WTC11 (cell line): ENCODE data around the gene ZNF415. TPM values are rescaled to one million over a fixed set of nuclear protein-coding genes. Genes with fewer than 3 reads are reported as not detected.

ENCODE experiments used
- ATAC-seq: fragments of 200-7000 bp; cut with Tn5 transposase; 2 replicates; pipeline ENCODE4 v1.10.0; 2021; ENCODE audit warnings: mild to moderate bottlenecking, moderate library complexity
- CTCF ChIA-PET: fragments of 300-600 bp; sonication (Branson Sonifier 250); formaldehyde crosslinking; loops from one replicate; lab custom pipeline; 2021; ENCODE audit warnings: antibody characterized with exemption; lab: Charles Lee
- POLR2A ChIA-PET: fragments of 350-600 bp; sonication (Branson Sonifier 250); formaldehyde crosslinking; loops from one replicate; lab custom pipeline; 2021; ENCODE audit warnings: antibody characterized with exemption; lab: Charles Lee
- DNase-seq: peaks from one replicate; pipeline ENCODE4 v3.0.0; 2021; ENCODE audit warnings: low spot score
- H3K27ac Mint-ChIP-seq: 2 replicates; pipeline ENCODE4 v1.8.0; 2021; ENCODE audit warnings: mixed read lengths
- H3K27me3 Mint-ChIP-seq: 2 replicates; pipeline ENCODE4 v1.8.0; 2021; ENCODE audit warnings: low read depth, mild to moderate bottlenecking, moderate library complexity, mixed read lengths
- H3K36me3 Mint-ChIP-seq: 2 replicates; pipeline ENCODE4 v1.8.0; 2021; ENCODE audit warnings: mixed read lengths
- H3K4me1 Mint-ChIP-seq: 2 replicates; pipeline ENCODE4 v1.8.0; 2022; ENCODE audit warnings: mixed read lengths
- H3K4me3 Mint-ChIP-seq: 2 replicates; pipeline ENCODE4 v1.8.0; 2021; ENCODE audit warnings: mild to moderate bottlenecking, moderate library complexity, mixed read lengths
- H3K9me3 Mint-ChIP-seq: 2 replicates; pipeline ENCODE4 v1.8.0; 2021; ENCODE audit warnings: mixed read lengths
- CBFB ChIP-seq: sonication (generic); formaldehyde crosslinking; IDR thresholded peaks from 2 replicates; pipeline ENCODE4 v1.8.1; 2022; ENCODE audit warnings: mild to moderate bottlenecking, low read depth, missing genetic modification reagents
- ELF4 ChIP-seq: sonication (generic); formaldehyde crosslinking; IDR thresholded peaks from 2 replicates; pipeline ENCODE4 v1.8.1; 2022; ENCODE audit warnings: low read depth, mild to moderate bottlenecking, moderate library complexity, missing genetic modification reagents
- FOXJ3 ChIP-seq: sonication (generic); formaldehyde crosslinking; IDR thresholded peaks from 2 replicates; pipeline ENCODE4 v1.9.0; 2021; ENCODE audit warnings: missing genetic modification reagents, mild to moderate bottlenecking, borderline replicate concordance
- HMGA2 ChIP-seq: fragments of 250-450 bp; sonication (Bioruptor Pico); IDR thresholded peaks from 2 replicates; pipeline ENCODE4 v1.4.0; 2021; ENCODE audit warnings: mild to moderate bottlenecking, moderate library complexity
- IRF2 ChIP-seq: sonication (generic); formaldehyde crosslinking; IDR thresholded peaks from 2 replicates; pipeline ENCODE4 v1.8.0; 2022; ENCODE audit warnings: low read depth, missing genetic modification reagents, borderline replicate concordance
- JAZF1 ChIP-seq: fragments of 250-450 bp; sonication (Bioruptor Pico); IDR thresholded peaks from 2 replicates; pipeline ENCODE4 v1.9.0; 2021; ENCODE audit warnings: moderate library complexity, mild to moderate bottlenecking, inconsistent platforms
- KAT7 ChIP-seq: sonication (generic); formaldehyde crosslinking; IDR thresholded peaks from 2 replicates; pipeline ENCODE4 v1.8.1; 2023; ENCODE audit warnings: missing genetic modification reagents, mild to moderate bottlenecking, borderline replicate concordance
- MXD4 ChIP-seq: fragments of 250-450 bp; sonication (Bioruptor Pico); IDR thresholded peaks from 2 replicates; pipeline ENCODE4 v1.8.0; 2021; ENCODE audit warnings: mild to moderate bottlenecking, moderate library complexity, borderline replicate concordance
- NFE2L1 ChIP-seq: sonication (generic); formaldehyde crosslinking; IDR thresholded peaks from 2 replicates; pipeline ENCODE4 v1.8.1; 2023; ENCODE audit warnings: missing genetic modification reagents
- NR1H2 ChIP-seq: sonication (generic); formaldehyde crosslinking; IDR thresholded peaks from 2 replicates; pipeline ENCODE4 v1.9.0; 2021; ENCODE audit warnings: mild to moderate bottlenecking, moderate library complexity, missing genetic modification reagents
- NR3C1 ChIP-seq: sonication (generic); formaldehyde crosslinking; conservative IDR thresholded peaks from 2 replicates; pipeline ENCODE4 v1.8.1; 2023; ENCODE audit warnings: low read depth, mild to moderate bottlenecking, missing genetic modification reagents
- OVOL2 ChIP-seq: fragments of 250-450 bp; sonication (Bioruptor Pico); IDR thresholded peaks from 2 replicates; pipeline ENCODE4 v1.9.0; 2021; ENCODE audit warnings: mild to moderate bottlenecking, borderline replicate concordance
- RELA ChIP-seq: sonication (generic); formaldehyde crosslinking; IDR thresholded peaks from 2 replicates; pipeline ENCODE4 v1.8.1; 2022; ENCODE audit warnings: missing genetic modification reagents, mild to moderate bottlenecking, borderline replicate concordance
- RORB ChIP-seq: fragments of 250-450 bp; sonication (Bioruptor Pico); IDR thresholded peaks from 2 replicates; pipeline ENCODE4 v1.9.0; 2021; ENCODE audit warnings: mild to moderate bottlenecking
- TP53 ChIP-seq: sonication (generic); formaldehyde crosslinking; IDR thresholded peaks from 2 replicates; pipeline ENCODE4 v1.8.1; 2023; ENCODE audit warnings: mild to moderate bottlenecking, missing genetic modification reagents
- ZBTB21 ChIP-seq: sonication (generic); formaldehyde crosslinking; IDR thresholded peaks from 2 replicates; pipeline ENCODE4 v1.8.1; 2023; ENCODE audit warnings: mild to moderate bottlenecking, missing genetic modification reagents, borderline replicate concordance
- ZNF138 ChIP-seq: sonication (generic); formaldehyde crosslinking; conservative IDR thresholded peaks from 2 replicates; pipeline ENCODE4 v1.8.1; 2022; ENCODE audit warnings: mild to moderate bottlenecking, moderate library complexity, missing genetic modification reagents
- ZNF219 ChIP-seq: sonication (generic); formaldehyde crosslinking; IDR thresholded peaks from 2 replicates; pipeline ENCODE4 v1.8.0; 2023; ENCODE audit warnings: missing genetic modification reagents, mild to moderate bottlenecking, borderline replicate concordance
- ZNF396 ChIP-seq: fragments of 250-450 bp; sonication (Bioruptor Pico); IDR thresholded peaks from 2 replicates; pipeline ENCODE4 v1.8.0; 2021; ENCODE audit warnings: mild to moderate bottlenecking, moderate library complexity, borderline replicate concordance
- total RNA-seq: library from RNA; stranded (reverse); gene quantifications from 3 replicates; pipeline ENCODE4 v1.2.3, GENCODE V29; 2021
- TF ChIP-seq, protein P1 (sequence below): fragments of 250-450 bp; sonication (Bioruptor Pico); IDR thresholded peaks from 2 replicates; pipeline ENCODE4 v1.8.0; 2021; ENCODE audit warnings: mild to moderate bottlenecking
- TF ChIP-seq, protein P2 (sequence below): sonication (generic); formaldehyde crosslinking; IDR thresholded peaks from 2 replicates; pipeline ENCODE4 v1.8.0; 2023; ENCODE audit warnings: missing genetic modification reagents, mild to moderate bottlenecking, borderline replicate concordance
- TF ChIP-seq, protein P3 (sequence below): sonication (generic); formaldehyde crosslinking; IDR thresholded peaks from 2 replicates; pipeline ENCODE4 v1.8.1; 2023; ENCODE audit warnings: mild to moderate bottlenecking, moderate library complexity, missing genetic modification reagents
- TF ChIP-seq, protein P4 (sequence below): sonication (generic); formaldehyde crosslinking; IDR thresholded peaks from 2 replicates; pipeline ENCODE4 v1.8.1; 2022; ENCODE audit warnings: mild to moderate bottlenecking, missing genetic modification reagents, moderate library complexity, borderline replicate concordance
- TF ChIP-seq, protein P5 (sequence below): sonication (generic); formaldehyde crosslinking; IDR thresholded peaks from 2 replicates; pipeline ENCODE4 v1.8.1; 2023; ENCODE audit warnings: mild to moderate bottlenecking, missing genetic modification reagents

The ZNF415 gene
- total RNA-seq, 1 experiment from 2014 or later, result 11.2 TPM

DNA sequence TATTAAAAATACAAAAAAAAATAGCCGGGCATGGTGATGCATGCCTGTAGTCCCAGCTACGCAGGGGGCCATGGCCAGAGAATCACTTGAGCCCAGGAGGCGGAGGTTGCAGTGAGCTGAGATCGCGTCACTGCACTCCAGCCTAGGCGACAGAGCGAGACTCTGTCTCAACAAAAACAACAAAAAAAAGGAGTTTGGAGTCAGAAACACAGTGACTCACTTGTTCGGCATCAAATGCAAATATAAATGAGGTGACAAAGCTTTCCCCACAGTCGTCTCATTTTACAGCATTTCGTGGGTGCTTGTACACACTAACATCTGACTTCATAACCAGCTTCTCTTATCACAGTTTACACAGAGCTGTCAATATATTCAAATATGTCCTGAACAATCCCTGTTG lies 49.5 kb upstream of the ZNF415 start (continued):
- TF ChIP-seq, protein P1, sequence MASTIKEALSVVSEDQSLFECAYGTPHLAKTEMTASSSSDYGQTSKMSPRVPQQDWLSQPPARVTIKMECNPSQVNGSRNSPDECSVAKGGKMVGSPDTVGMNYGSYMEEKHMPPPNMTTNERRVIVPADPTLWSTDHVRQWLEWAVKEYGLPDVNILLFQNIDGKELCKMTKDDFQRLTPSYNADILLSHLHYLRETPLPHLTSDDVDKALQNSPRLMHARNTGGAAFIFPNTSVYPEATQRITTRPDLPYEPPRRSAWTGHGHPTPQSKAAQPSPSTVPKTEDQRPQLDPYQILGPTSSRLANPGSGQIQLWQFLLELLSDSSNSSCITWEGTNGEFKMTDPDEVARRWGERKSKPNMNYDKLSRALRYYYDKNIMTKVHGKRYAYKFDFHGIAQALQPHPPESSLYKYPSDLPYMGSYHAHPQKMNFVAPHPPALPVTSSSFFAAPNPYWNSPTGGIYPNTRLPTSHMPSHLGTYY, result no peak
- TF ChIP-seq TP53 (CRISPR knock-in tag), result no peak
- TF ChIP-seq, protein P2, sequence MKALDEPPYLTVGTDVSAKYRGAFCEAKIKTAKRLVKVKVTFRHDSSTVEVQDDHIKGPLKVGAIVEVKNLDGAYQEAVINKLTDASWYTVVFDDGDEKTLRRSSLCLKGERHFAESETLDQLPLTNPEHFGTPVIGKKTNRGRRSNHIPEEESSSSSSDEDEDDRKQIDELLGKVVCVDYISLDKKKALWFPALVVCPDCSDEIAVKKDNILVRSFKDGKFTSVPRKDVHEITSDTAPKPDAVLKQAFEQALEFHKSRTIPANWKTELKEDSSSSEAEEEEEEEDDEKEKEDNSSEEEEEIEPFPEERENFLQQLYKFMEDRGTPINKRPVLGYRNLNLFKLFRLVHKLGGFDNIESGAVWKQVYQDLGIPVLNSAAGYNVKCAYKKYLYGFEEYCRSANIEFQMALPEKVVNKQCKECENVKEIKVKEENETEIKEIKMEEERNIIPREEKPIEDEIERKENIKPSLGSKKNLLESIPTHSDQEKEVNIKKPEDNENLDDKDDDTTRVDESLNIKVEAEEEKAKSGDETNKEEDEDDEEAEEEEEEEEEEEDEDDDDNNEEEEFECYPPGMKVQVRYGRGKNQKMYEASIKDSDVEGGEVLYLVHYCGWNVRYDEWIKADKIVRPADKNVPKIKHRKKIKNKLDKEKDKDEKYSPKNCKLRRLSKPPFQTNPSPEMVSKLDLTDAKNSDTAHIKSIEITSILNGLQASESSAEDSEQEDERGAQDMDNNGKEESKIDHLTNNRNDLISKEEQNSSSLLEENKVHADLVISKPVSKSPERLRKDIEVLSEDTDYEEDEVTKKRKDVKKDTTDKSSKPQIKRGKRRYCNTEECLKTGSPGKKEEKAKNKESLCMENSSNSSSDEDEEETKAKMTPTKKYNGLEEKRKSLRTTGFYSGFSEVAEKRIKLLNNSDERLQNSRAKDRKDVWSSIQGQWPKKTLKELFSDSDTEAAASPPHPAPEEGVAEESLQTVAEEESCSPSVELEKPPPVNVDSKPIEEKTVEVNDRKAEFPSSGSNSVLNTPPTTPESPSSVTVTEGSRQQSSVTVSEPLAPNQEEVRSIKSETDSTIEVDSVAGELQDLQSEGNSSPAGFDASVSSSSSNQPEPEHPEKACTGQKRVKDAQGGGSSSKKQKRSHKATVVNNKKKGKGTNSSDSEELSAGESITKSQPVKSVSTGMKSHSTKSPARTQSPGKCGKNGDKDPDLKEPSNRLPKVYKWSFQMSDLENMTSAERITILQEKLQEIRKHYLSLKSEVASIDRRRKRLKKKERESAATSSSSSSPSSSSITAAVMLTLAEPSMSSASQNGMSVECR, result no peak
- TF ChIP-seq IRF2 (CRISPR knock-in tag), result no peak
- no peak for TF ChIP-seq RELA (CRISPR knock-in tag)
- TF ChIP-seq, protein P3, sequence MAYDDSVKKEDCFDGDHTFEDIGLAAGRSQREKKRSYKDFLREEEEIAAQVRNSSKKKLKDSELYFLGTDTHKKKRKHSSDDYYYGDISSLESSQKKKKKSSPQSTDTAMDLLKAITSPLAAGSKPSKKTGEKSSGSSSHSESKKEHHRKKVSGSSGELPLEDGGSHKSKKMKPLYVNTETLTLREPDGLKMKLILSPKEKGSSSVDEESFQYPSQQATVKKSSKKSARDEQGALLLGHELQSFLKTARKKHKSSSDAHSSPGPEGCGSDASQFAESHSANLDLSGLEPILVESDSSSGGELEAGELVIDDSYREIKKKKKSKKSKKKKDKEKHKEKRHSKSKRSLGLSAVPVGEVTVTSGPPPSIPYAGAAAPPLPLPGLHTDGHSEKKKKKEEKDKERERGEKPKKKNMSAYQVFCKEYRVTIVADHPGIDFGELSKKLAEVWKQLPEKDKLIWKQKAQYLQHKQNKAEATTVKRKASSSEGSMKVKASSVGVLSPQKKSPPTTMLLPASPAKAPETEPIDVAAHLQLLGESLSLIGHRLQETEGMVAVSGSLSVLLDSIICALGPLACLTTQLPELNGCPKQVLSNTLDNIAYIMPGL, result no peak
- TF ChIP-seq FOXJ3 (CRISPR knock-in tag), result no peak
- TF ChIP-seq RORB (CRISPR knock-in tag), result no peak

DNA sequence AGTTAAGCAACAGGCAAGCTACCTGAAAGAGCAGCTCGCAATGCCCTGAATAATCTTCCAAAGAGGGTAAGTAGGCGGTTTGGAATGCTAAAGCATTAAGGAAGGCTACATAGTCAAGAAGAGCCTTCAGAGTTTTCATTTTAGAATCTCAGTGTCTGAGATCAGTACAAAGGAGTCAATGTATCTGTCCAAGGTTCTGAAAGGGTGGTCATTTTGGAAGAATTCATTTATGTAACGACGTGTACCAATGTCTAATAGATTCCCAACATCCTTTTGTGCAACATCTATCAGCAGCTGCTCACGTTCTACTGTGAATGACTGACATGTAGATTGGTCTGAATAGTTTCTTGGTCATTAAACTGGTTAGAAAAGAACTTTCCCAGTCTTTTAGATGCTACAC lies 45.3 kb upstream of the ZNF415 start:
- H3K27me3 Mint-ChIP-seq, result no peaks in the 10 kb centered on the region
- H3K36me3 Mint-ChIP-seq, result peaks cover 31% of the 10 kb centered on the region
- ChIA-PET POLR2A (no interaction called here), CTCF (no interaction called here)
- no peak for DNase-seq
- H3K4me1 Mint-ChIP-seq, result no peaks in the 10 kb centered on the region
- ATAC-seq, result no peak
- no peak overlapping the region for H3K27ac Mint-ChIP-seq
- H3K9me3 Mint-ChIP-seq, result peaks cover 20% of the 10 kb centered on the region
- H3K4me3 Mint-ChIP-seq, result no peak overlapping the region
- TF ChIP-seq ZBTB21 (CRISPR knock-in tag), result no peak
- TF ChIP-seq, protein P3, result no peak
- TF ChIP-seq NR1H2 (CRISPR knock-in tag), result no peak
- TF ChIP-seq ZNF219 (CRISPR knock-in tag), result no peak
- TF ChIP-seq CBFB, result no peak
- TF ChIP-seq JAZF1 (CRISPR knock-in tag), result no peak
- no peak for TF ChIP-seq ZNF138 (CRISPR knock-in tag)
- TF ChIP-seq NFE2L1 (CRISPR knock-in tag), result no peak
- no peak for TF ChIP-seq ZNF396 (CRISPR knock-in tag)
- TF ChIP-seq, protein P4, sequence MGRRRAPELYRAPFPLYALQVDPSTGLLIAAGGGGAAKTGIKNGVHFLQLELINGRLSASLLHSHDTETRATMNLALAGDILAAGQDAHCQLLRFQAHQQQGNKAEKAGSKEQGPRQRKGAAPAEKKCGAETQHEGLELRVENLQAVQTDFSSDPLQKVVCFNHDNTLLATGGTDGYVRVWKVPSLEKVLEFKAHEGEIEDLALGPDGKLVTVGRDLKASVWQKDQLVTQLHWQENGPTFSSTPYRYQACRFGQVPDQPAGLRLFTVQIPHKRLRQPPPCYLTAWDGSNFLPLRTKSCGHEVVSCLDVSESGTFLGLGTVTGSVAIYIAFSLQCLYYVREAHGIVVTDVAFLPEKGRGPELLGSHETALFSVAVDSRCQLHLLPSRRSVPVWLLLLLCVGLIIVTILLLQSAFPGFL (CRISPR knock-in tag), result no peak
- TF ChIP-seq RORB (CRISPR knock-in tag), result no peak
- no peak for TF ChIP-seq OVOL2 (CRISPR knock-in tag)
- TF ChIP-seq, protein P5, sequence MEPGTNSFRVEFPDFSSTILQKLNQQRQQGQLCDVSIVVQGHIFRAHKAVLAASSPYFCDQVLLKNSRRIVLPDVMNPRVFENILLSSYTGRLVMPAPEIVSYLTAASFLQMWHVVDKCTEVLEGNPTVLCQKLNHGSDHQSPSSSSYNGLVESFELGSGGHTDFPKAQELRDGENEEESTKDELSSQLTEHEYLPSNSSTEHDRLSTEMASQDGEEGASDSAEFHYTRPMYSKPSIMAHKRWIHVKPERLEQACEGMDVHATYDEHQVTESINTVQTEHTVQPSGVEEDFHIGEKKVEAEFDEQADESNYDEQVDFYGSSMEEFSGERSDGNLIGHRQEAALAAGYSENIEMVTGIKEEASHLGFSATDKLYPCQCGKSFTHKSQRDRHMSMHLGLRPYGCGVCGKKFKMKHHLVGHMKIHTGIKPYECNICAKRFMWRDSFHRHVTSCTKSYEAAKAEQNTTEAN, result no peak
- TF ChIP-seq TP53 (CRISPR knock-in tag), result no peak
- TF ChIP-seq NR3C1 (CRISPR knock-in tag), result no peak
- TF ChIP-seq KAT7 (CRISPR knock-in tag), result no peak
- TF ChIP-seq MXD4, result no peak
- no peak for TF ChIP-seq ELF4 (CRISPR knock-in tag)
- TF ChIP-seq HMGA2 (CRISPR knock-in tag), result no peak
